ENCODE measurements around the gene TK1.
A peak's percentile ranks its signal among the peaks of the same experiment; 100 is the strongest.
"Not testable (repeated sequence)": the region's sequence is repeated elsewhere in the genome, so short reads cannot be mapped to it uniquely, and the experiment has no call there.

TK1 gene

GRCh38 chr17:78176548-78177025, 10.3 kb downstream of the TK1 start:
- peak; percentile 95 for DNase-seq (ENCODE audit: low spot score)

- DNase-seq (ENCODE audit: low spot score) = no peak
These were observed 11.2 kb downstream of the TK1 start for GRCh38 chr17:78175643-78175981.

GRCh38 chr17:78174870-78175642, 11.8 kb downstream of the TK1 start:
- DNase-seq (ENCODE audit: low spot score) = no peak

- no peak for DNase-seq (ENCODE audit: low spot score)
These were observed 12.4 kb downstream of the TK1 start for GRCh38 chr17:78174346-78174869.

- no peak for DNase-seq (ENCODE audit: low spot score)
These were observed 13.6 kb downstream of the TK1 start for GRCh38 chr17:78173097-78173715.

GRCh38 chr17:78172249-78173051, 14.4 kb downstream of the TK1 start:
- DNase-seq (ENCODE audit: low spot score) = no peak

- not testable (repeated sequence) for DNase-seq (ENCODE audit: low spot score)
These were observed 15.1 kb downstream of the TK1 start for GRCh38 chr17:78171591-78172248.

- no peak for DNase-seq (ENCODE audit: low spot score)
These were observed 15.9 kb downstream of the TK1 start for GRCh38 chr17:78170692-78171590.

GRCh38 chr17:78168903-78169793, 17.7 kb downstream of the TK1 start:
- DNase-seq (ENCODE audit: low spot score) = peak; percentile 89

- peak; percentile 100 for DNase-seq (ENCODE audit: low spot score)
These were observed 18.5 kb downstream of the TK1 start, which contains the start of gene SYNGR2 for GRCh38 chr17:78168242-78168902. SYNGR2 (plus strand) TSS chr17:78168581; CDS start chr17:78168617, 36 bp downstream.

GRCh38 chr17:78166416-78166815, 20.4 kb downstream of the TK1 start:
- no peak for DNase-seq (ENCODE audit: low spot score)

- no peak for DNase-seq (ENCODE audit: low spot score)
These were observed 21.9 kb downstream of the TK1 start for GRCh38 chr17:78164748-78165607.

- DNase-seq (ENCODE audit: low spot score) = no peak
These were observed 22.7 kb downstream of the TK1 start for GRCh38 chr17:78163881-78164747.

- DNase-seq (ENCODE audit: low spot score) = no peak
These were observed 27.2 kb downstream of the TK1 start for GRCh38 chr17:78159575-78160158.

GRCh38 chr17:78154903-78155811, 31.7 kb downstream of the TK1 start:
- DNase-seq (ENCODE audit: low spot score) = no peak

GRCh38 chr17:78151514-78152008, 35.3 kb downstream of the TK1 start:
- no peak for DNase-seq (ENCODE audit: low spot score)

Measured in D341Med (cell line).